HG03439 (cell line): Measurements from ENCODE around the gene SLC9A1.

ENCODE experiments used
- ATAC-seq: cut with Tn5 transposase; IDR thresholded peaks from one replicate; pipeline ENCODE4 v1.9.1; 2021; ENCODE audit warnings: mild to moderate bottlenecking, moderate library complexity; ENCODE audit not compliant: unreplicated experiment

The SLC9A1 gene

GRCh38 chr1:27084107-27084506 is 70.8 kb downstream of the SLC9A1 start:
- no peak for ATAC-seq

- no peak for ATAC-seq
Measured at GRCh38 chr1:27077968-27078367, 77.0 kb downstream of the SLC9A1 start.

DNA sequence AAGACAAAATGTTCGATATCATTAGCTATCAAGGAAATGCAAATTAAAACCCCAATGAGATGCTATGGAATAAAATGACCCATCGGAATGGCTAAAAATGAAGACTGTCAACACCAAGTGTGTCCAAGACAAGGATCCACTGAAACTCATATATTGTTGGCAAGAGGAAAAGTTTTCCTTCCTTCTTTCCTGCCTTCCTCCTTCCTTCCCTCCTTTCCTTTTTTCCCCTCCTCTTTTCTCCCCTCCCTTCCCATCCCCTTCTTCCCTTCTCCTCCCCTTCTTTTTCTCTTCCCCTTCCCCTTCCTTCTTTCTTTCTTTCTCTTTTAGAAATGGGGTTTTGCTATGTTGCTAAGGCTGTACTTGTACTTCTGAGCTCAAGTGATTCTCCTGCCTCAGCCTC is 78.1 kb downstream of the SLC9A1 start:
- no peak for ATAC-seq

DNA sequence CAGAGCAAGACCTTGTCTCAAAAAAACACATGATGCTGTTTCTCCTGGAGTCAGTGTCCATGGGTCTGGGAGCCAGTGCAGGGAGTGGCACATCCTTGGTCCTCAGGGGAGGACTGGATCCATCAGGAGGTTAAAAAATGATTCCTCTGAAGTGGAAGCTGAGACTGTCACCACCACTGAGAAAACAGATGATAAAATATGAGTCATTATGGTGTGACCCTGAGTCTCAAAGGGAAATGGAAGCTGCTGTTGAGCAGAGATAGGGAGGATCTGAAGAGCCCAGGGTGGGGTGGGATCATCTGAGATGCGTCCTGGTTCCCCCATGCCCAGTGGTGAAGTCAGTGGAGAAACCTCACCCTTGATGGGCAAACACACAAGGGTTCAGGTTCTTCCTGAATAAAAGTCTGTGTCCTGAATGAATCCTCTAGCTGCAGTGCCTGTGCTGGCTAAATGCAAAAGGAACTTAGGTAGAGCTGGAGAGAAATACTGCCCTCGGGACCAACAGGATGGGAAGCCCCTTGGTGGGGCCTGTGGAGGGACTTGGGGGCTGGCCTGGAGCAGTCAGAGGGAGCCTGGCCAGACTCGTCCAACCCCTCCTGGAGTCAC is 80.6 kb downstream of the SLC9A1 start:
- no peak for ATAC-seq

- no peak for ATAC-seq
Measured at GRCh38 chr1:27071049-27071416, 83.9 kb downstream of the SLC9A1 start.

GRCh38 chr1:27070390-27071048 is 84.4 kb downstream of the SLC9A1 start:
- ATAC-seq: no peak

- ATAC-seq: no peak
Measured at GRCh38 chr1:27068922-27069321, 86.0 kb downstream of the SLC9A1 start.

GRCh38 chr1:27065999-27066630 is 88.8 kb downstream of the SLC9A1 start:
- no peak for ATAC-seq

DNA sequence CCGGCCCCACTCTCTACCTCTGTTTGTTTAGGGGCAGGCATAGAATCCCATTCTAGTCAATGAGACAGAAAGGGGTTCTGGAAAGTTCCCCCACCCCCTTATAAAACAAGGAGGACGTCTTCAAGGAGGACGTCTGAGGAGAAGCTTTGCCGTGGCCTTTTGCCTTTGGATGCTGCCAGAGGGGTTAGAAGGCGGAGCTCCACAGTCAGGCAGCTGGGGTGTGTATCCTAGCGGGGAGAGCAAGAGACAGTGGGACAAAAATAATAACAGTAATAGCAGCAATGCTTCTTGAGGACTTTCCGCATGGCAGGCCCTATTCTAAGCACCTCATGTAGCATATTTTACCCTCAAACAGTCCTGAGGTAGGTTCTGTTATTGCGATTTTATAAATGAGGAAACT is 94.0 kb downstream of the SLC9A1 start:
- no peak for ATAC-seq

DNA sequence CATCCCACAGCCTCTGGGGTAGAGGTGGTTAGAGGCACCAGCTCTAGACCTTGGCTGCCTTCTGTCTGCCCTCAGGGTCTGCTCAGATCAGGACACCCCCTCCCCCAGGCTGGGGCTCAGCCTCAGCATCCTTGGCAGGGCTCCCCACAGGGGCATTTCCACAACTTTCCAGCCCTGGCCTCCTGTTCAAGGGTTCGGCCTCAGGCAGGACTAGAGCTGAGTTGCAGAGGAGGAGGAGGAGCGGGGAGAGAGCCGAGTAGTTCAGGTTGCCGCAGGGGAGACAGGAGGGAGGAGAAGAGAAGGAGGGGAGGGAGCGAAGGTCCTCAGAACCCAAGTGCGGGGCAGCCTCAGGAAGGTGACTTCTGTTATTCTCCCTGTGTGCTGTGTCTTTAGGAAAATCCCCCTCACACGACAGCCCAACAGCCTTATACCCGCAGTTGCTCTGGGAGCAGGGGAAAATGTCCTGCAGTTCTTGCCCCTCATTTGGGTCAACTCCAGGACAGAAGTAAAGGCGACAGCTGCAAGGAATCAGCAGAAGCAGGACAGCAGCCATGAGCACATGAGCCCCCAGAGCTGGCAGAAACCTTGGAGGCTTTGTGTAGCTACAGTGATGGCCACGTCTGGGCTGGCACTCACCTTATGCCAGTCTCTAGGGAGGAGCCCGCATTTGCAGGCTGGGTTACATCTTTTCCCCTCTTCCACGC is 95.8 kb downstream of the SLC9A1 start:
- ATAC-seq: no peak

DNA sequence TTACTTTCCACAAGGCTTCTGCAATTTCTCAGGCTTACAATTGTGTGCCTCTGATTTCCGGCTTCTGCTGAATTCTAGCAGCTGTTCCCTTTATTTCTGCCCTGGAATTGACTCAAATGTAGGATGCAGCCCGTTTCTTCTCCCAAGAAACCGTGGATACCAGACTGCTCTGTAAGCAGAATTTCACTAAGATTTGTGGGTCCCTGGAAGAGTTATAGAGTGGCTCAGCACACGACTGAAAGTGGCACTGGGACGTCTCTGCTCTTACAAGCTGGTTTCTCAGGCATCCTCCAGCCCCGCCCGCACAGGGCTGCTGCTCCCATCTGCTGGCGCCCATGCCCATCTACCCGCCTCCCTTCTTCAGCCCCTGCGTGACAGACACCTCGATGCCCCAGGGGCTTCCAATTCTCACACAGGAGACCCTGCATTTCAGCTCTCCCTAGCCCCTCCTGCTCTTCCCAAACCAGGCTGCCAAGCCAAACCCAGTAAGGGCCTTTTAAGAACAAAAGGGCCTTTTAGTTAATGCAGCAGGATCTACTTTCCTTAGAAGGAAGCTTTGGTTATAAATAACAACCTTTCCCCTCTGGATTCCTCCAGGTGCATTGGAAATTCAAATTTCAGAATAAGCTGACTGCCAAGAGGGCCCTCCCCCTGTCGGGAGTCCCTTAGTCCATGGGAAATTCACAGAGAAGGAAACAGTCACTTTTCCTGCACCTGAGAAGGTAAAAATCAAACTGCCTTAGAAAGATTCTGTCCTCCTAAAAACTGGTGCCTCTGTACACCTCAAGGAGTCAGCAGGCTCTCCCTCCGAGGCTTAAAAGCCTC is 96.9 kb downstream of the SLC9A1 start:
- no peak for ATAC-seq

GRCh38 chr1:27057389-27057788 is 97.5 kb downstream of the SLC9A1 start:
- ATAC-seq: no peak

- ATAC-seq: no peak
Measured at GRCh38 chr1:27053977-27054753, 100.8 kb downstream of the SLC9A1 start.

- no peak for ATAC-seq
Measured at GRCh38 chr1:27052527-27052926, 102.4 kb downstream of the SLC9A1 start.

- no peak for ATAC-seq
Measured at GRCh38 chr1:27049607-27050006, 105.3 kb downstream of the SLC9A1 start.

- ATAC-seq: no peak
Measured at GRCh38 chr1:27049100-27049499, 105.8 kb downstream of the SLC9A1 start.
